ENCODE results near the gene LAMC3. TPM values are rescaled to one million over a fixed set of nuclear protein-coding genes. Genes with fewer than 3 reads are reported as not detected.
"Not testable (repeated sequence)": the region's sequence is repeated elsewhere in the genome, so short reads cannot be mapped to it uniquely, and the experiment has no call there.

LAMC3 gene
- total RNA-seq, 2 donors from 2014 or later: not detected

DNA sequence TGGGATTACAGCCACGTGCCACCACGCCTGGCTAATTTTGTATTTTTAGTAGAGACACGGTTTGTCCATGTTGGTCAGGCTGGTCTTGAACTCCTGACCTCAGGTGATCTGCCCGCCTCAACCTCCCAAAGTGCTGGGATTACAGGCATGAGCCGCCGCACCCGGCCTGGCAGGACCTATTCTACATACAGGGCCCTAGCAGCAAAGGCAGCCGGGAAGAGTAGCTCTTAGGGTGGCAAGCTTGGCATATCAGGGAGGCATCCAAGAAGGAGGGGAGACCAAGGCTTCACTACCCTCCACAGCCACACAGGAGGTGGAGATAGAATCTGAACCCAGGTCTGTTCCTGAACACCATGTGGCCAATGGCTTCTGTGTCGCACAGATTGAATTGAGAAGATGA lies 8.4 kb upstream of the LAMC3 start:
- H3K36me3 Mint-ChIP-seq; DNase-seq (ENCODE audit: low spot score); ATAC-seq; H3K4me3 Mint-ChIP-seq; H3K9me3 Mint-ChIP-seq; H3K4me1 Mint-ChIP-seq (ENCODE audit: low read depth in 2 of 2); H3K27ac Mint-ChIP-seq: not testable (repeated sequence)
- H3K27me3 Mint-ChIP-seq: peaks cover 8 to 20% of the 10 kb centered on the region in 2 donors

DNA sequence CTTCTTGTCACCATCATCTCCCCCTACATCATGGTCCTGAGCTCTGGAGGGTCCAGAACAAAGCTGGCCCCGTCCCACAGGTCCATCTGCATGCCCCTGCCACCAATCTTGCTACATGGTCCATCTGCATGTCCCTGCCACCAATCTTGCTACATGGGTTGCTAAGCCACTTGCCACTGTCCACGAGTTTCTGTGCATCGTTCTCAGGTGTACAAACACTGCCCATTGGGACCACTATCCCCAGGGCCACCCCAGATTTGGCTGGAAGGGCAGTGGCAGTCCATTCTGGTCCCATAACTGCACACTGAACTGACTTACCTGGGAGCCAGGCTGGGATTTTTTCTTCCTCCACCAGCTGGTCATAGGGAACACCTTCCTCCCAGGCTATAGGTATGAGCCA lies 8.0 kb upstream of the LAMC3 start:
- Mint-ChIP-seq H3K27me3 (peaks cover 8 to 20% of the 10 kb centered on the region in 2 donors), H3K9me3 (no peaks in the 10 kb centered on the region), H3K4me3 (no peak overlapping the region), H3K36me3 (no peaks in the 10 kb centered on the region), H3K27ac (no peak overlapping the region), H3K4me1 (ENCODE audit: low read depth in 2 of 2) (peaks cover 0 to 3% of the 10 kb centered on the region in 2 donors)
- DNase-seq (ENCODE audit: low spot score): no peak
- no peak for ATAC-seq

- DNase-seq (ENCODE audit: low spot score) (no peak), ATAC-seq (no peak)
- Mint-ChIP-seq H3K27me3 (peaks cover 10 to 20% of the 10 kb centered on the region in 2 donors), H3K27ac (no peak overlapping the region), H3K36me3 (no peaks in the 10 kb centered on the region), H3K4me1 (ENCODE audit: low read depth in 2 of 2) (peaks cover 0 to 3% of the 10 kb centered on the region in 2 donors), H3K4me3 (no peak overlapping the region), H3K9me3 (no peaks in the 10 kb centered on the region)
Measured at GRCh38 chr9:131001990-131002389, 7.0 kb upstream of the LAMC3 start.

GRCh38 chr9:131006601-131007000 lies 2.4 kb upstream of the LAMC3 start:
- H3K27me3 Mint-ChIP-seq: peaks cover 13 to 20% of the 10 kb centered on the region in 2 donors
- H3K36me3 Mint-ChIP-seq: no peaks in the 10 kb centered on the region
- no peak overlapping the region for H3K4me3 Mint-ChIP-seq
- DNase-seq (ENCODE audit: low spot score): no peak
- no peaks in the 10 kb centered on the region for H3K9me3 Mint-ChIP-seq
- ATAC-seq: no peak
- peaks cover 0 to 4% of the 10 kb centered on the region in 2 donors for H3K4me1 Mint-ChIP-seq (ENCODE audit: low read depth in 2 of 2)
- no peak overlapping the region for H3K27ac Mint-ChIP-seq

GRCh38 chr9:131008086-131008485 lies 888 bp upstream of the LAMC3 start:
- DNase-seq (ENCODE audit: low spot score) (no peak), ATAC-seq (no peak)
- Mint-ChIP-seq H3K4me1 (ENCODE audit: low read depth in 2 of 2) (peaks cover 0 to 4% of the 10 kb centered on the region in 2 donors), H3K36me3 (no peaks in the 10 kb centered on the region), H3K27ac (no peak overlapping the region), H3K27me3 (peaks cover 6 to 20% of the 10 kb centered on the region in 2 donors), H3K4me3 (no peak overlapping the region), H3K9me3 (no peaks in the 10 kb centered on the region)

DNA sequence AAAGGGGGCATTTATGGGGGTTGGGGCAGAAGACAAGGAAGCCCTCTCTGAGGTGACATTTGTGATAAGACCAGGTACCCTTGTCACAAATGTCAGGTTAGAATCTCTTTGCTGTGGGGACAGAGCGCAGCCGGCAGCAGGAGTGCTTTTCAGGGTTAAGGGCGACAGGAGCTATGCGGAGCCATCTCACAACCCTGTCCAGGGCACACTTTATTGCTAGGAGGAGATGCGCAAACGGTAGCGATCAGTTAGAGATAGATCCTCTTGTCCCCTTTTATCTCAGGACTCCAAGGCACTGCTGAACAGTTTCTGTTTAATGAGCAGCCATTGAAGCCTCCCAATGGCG lies 438 bp upstream of the LAMC3 start:
- Mint-ChIP-seq H3K27me3 (peaks cover 6 to 20% of the 10 kb centered on the region in 2 donors), H3K27ac (no peak overlapping the region), H3K36me3 (no peaks in the 10 kb centered on the region), H3K4me1 (ENCODE audit: low read depth in 2 of 2) (peaks cover 0 to 4% of the 10 kb centered on the region in 2 donors), H3K4me3 (no peak overlapping the region), H3K9me3 (no peaks in the 10 kb centered on the region)
- ATAC-seq (no peak), DNase-seq (ENCODE audit: low spot score) (no peak)

GRCh38 chr9:131010482-131011273 lies 1.7 kb downstream of the LAMC3 start:
- no peak for DNase-seq (ENCODE audit: low spot score)
- H3K4me1 Mint-ChIP-seq (ENCODE audit: low read depth in 2 of 2): peaks cover 0 to 4% of the 10 kb centered on the region in 2 donors
- no peak for ATAC-seq
- H3K9me3 Mint-ChIP-seq: no peaks in the 10 kb centered on the region
- no peak overlapping the region for H3K27ac Mint-ChIP-seq
- no peaks in the 10 kb centered on the region for H3K36me3 Mint-ChIP-seq
- peaks cover 6 to 23% of the 10 kb centered on the region in 2 donors for H3K27me3 Mint-ChIP-seq
- no peak overlapping the region for H3K4me3 Mint-ChIP-seq

DNA sequence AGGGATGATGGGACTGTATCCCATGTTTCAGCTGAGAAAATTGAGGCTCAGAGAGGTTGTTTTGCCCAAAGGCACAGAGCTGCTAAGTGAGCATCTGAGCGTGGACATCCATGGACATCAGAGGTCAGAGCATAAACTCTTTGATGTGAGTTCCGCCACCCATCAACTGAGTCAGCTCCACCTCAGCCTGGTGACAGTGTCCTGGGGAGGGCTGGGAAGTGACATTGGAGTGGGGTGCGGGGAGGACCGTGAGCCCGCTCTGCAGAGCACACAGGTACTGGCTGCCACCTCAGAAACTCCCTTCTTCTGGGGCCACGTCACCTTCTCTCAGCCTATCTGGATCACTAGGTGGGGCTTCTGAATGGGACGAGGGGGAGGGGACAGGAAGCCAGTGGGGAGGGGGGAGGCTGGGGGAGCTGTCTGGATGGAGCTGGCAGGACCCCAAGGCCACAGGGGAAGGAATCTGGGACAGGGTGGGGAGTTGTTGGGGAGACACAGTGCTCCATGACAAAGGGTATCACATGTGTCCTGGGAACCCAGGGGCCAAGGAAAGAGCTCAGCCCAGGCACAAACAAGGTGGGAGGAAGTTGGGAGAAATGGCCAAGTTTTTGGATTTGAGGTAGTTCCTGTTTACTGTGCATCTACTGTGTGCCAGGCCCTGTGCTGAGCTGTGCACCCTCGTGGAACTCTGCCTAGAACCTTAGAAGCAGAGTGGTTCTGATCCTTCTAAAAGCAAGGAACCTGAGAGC lies 2.5 kb downstream of the LAMC3 start:
- ATAC-seq: no peak
- peaks cover 6 to 28% of the 10 kb centered on the region in 2 donors for H3K27me3 Mint-ChIP-seq
- no peaks in the 10 kb centered on the region for H3K36me3 Mint-ChIP-seq
- peaks cover 0 to 4% of the 10 kb centered on the region in 2 donors for H3K4me1 Mint-ChIP-seq (ENCODE audit: low read depth in 2 of 2)
- no peak overlapping the region for H3K4me3 Mint-ChIP-seq
- H3K9me3 Mint-ChIP-seq: no peaks in the 10 kb centered on the region
- H3K27ac Mint-ChIP-seq: no peak overlapping the region
- no peak for DNase-seq (ENCODE audit: low spot score)

GRCh38 chr9:131012023-131012334 lies 3.0 kb downstream of the LAMC3 start:
- H3K9me3 Mint-ChIP-seq: no peaks in the 10 kb centered on the region
- H3K4me3 Mint-ChIP-seq: no peak overlapping the region
- H3K4me1 Mint-ChIP-seq (ENCODE audit: low read depth in 2 of 2): peaks cover 0 to 4% of the 10 kb centered on the region in 2 donors
- H3K36me3 Mint-ChIP-seq: no peaks in the 10 kb centered on the region
- ATAC-seq (no peak), DNase-seq (ENCODE audit: low spot score) (no peak)
- H3K27me3 Mint-ChIP-seq: peaks cover 6 to 27% of the 10 kb centered on the region in 2 donors
- H3K27ac Mint-ChIP-seq: no peak overlapping the region

GRCh38 chr9:131012396-131012917 lies 3.5 kb downstream of the LAMC3 start:
- Mint-ChIP-seq H3K4me3 (no peak overlapping the region), H3K9me3 (no peaks in the 10 kb centered on the region), H3K27ac (no peak overlapping the region), H3K4me1 (ENCODE audit: low read depth in 2 of 2) (peaks cover 0 to 4% of the 10 kb centered on the region in 2 donors), H3K27me3 (peaks cover 6 to 26% of the 10 kb centered on the region in 2 donors), H3K36me3 (no peaks in the 10 kb centered on the region)
- DNase-seq (ENCODE audit: low spot score) (no peak), ATAC-seq (no peak)

DNA sequence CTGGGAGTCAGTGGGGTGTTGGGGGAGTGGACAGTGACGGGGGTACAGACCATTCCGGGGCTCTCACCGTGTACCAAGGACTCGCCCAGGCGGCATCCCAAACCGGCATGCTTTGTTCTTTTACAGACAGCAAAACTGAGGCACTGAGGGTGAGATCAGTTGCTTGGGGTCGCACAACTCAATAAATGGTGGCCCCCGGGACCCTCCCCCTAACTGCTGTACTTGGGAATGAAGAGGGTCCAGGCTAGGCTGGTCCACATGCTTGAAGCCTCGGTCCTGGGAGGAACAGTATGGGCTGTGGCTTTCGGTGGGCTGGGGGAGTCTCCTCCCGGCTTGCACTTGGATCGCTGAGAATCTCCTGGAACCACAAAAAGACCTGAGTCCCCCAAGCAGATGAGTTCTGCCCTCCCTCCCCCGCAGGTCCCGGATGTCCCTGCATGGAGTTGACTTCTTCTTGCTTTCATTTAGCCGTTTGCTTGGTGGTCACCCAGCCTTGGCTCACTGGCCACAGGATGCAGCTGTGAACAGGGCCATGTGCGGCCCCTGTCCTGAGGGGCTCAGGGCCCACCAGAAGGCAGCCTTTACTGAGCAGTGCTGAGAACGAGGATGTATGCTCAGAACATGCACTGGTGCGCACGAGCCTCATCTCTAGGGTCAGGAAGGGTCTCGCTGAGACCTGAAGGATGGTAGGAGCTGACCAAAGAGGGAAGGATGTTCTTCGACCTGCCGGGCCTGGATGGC lies 4.2 kb downstream of the LAMC3 start:
- Mint-ChIP-seq H3K27me3 (peaks cover 6 to 23% of the 10 kb centered on the region in 2 donors), H3K27ac (no peak overlapping the region), H3K9me3 (no peaks in the 10 kb centered on the region), H3K4me3 (no peak overlapping the region), H3K4me1 (ENCODE audit: low read depth in 2 of 2) (peaks cover 0 to 4% of the 10 kb centered on the region in 2 donors), H3K36me3 (no peaks in the 10 kb centered on the region)
- ATAC-seq (no peak), DNase-seq (ENCODE audit: low spot score) (no peak)

GRCh38 chr9:131013771-131014676 lies 5.0 kb downstream of the LAMC3 start:
- Mint-ChIP-seq H3K9me3 (no peaks in the 10 kb centered on the region), H3K4me3 (no peak overlapping the region), H3K36me3 (no peaks in the 10 kb centered on the region), H3K27me3 (peaks cover 0 to 18% of the 10 kb centered on the region in 2 donors), H3K27ac (no peak overlapping the region), H3K4me1 (ENCODE audit: low read depth in 2 of 2) (no peaks in the 10 kb centered on the region)
- ATAC-seq: peak in 1 of 2 donors; percentile 19
- DNase-seq (ENCODE audit: low spot score): no peak

DNA sequence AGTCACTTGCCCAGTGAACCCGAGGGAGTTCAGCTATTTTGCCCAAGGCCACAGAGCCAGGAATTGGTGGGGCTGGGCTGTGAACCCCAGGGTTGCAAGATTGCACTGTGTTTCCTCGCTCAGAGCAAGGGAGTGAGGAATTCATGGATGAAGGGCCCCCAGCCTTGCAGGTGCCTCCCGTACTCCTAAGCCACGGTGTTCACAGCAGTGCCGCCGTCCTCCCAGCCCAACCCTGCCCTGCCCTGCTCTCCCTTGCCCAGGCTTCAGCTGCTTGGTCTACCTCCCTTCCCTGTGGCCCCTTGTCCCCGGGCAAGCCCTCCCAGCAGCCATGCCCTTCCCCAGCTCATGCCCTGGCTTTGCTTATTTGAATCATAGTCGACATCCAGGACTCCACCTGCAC lies 6.1 kb downstream of the LAMC3 start:
- ATAC-seq (no peak), DNase-seq (ENCODE audit: low spot score) (no peak)
- H3K36me3 Mint-ChIP-seq: no peaks in the 10 kb centered on the region
- no peak overlapping the region for H3K4me3 Mint-ChIP-seq
- H3K4me1 Mint-ChIP-seq (ENCODE audit: low read depth in 2 of 2): no peaks in the 10 kb centered on the region
- H3K27ac Mint-ChIP-seq: no peak overlapping the region
- H3K27me3 Mint-ChIP-seq: peaks cover 0 to 16% of the 10 kb centered on the region in 2 donors
- no peaks in the 10 kb centered on the region for H3K9me3 Mint-ChIP-seq
